GM12878 (cell line): Measurements from ENCODE around the gene CCDC17. TPM values are rescaled to one million over a fixed set of nuclear protein-coding genes. Genes with fewer than 3 reads are reported as not detected.

ENCODE experiments used
- ATAC-seq: fragments of 200-7000 bp; cut with Tn5 transposase; 3 replicates; pipeline ENCODE4 v1.9.1; 2020; ENCODE audit warnings: mild to moderate bottlenecking, moderate library complexity
- BruUV-seq: library from RNA; stranded (reverse); fragments of 400-500 nt; replicated peaks from 2 replicates; lab custom pipeline; 2021; lab: Mats Ljungman, UMichigan
- CTCF ChIA-PET: fragments of 300-600 bp; sonication (Branson Sonifier 250); formaldehyde crosslinking; extraction: SDS; loops from one replicate; lab custom pipeline; 2021; ENCODE audit warnings: inconsistent platforms; lab: Yijun Ruan, JAX
- POLR2A ChIA-PET: fragments of 350-600 bp; formaldehyde crosslinking; extraction: SDS; loops from one replicate; lab custom pipeline; 2021; ENCODE audit warnings: inconsistent platforms; lab: Charles Lee
- RAD21 ChIA-PET: fragments of 300-600 bp; sonication (Branson Sonifier 250); formaldehyde crosslinking; loops from one replicate; lab custom pipeline; 2023; ENCODE audit warnings: antibody characterized with exemption; ENCODE audit not compliant: unreplicated experiment; lab: Charles Lee
- SMC1A ChIA-PET: fragments of 300-600 bp; sonication (Branson Sonifier 250); formaldehyde crosslinking; loops from one replicate; lab custom pipeline; 2023; ENCODE audit not compliant: unreplicated experiment, uncharacterized antibody; lab: Charles Lee
- DNase-seq: peaks from one replicate; pipeline ENCODE4 v3.0.0-alpha.2; 2011; ENCODE audit warnings: low read depth, low spot score
- FAIRE-seq: peaks from 3 replicates; lab custom pipeline; 2011; peaks lifted over from hg19 to GRCh38; lab: Jason Lieb, UNC
- H2AFZ ChIP-seq: 2 replicates; pipeline ENCODE4 v1.6.0; 2011; ENCODE audit warnings: low read depth, low read length, control low read depth; ENCODE audit not compliant: control insufficient read depth
- H3K27ac ChIP-seq: 2 replicates; pipeline ENCODE4 v1.5.1; 2011; ENCODE audit warnings: control low read depth; ENCODE audit not compliant: control insufficient read depth, insufficient read depth
- H3K27me3 ChIP-seq, 2 experiments: replicated peaks in 1 of 2; 2 replicates each; pipeline versions ENCODE4 v1.6.0 to v1.6.1; 2011; ENCODE audit warnings: low read length in 1 of 2; ENCODE audit not compliant: control insufficient read depth in 2 of 2, insufficient read depth in 2 of 2
- H3K36me3 ChIP-seq, 2 experiments: 2 replicates each; pipeline ENCODE4 v1.5.1; 2011; ENCODE audit warnings: low read length in 1 of 2; ENCODE audit not compliant: control insufficient read depth in 2 of 2, insufficient read depth in 2 of 2
- H3K4me1 ChIP-seq: 2 replicates; pipeline ENCODE4 v1.6.1; 2011; ENCODE audit warnings: mild to moderate bottlenecking, low read length, moderate library complexity, mixed read lengths; ENCODE audit not compliant: control insufficient read depth, insufficient read depth
- H3K4me2 ChIP-seq: 2 replicates; pipeline ENCODE4 v1.6.0; 2011; ENCODE audit warnings: control low read depth; ENCODE audit not compliant: control insufficient read depth, insufficient read depth
- H3K4me3 ChIP-seq: fragments of 200-600 bp; sonication (generic); 2 replicates; pipeline ENCODE4 v1.5.1; 2016
- H3K79me2 ChIP-seq: 2 replicates; pipeline ENCODE4 v1.6.0; 2011; ENCODE audit warnings: low read length; ENCODE audit not compliant: control insufficient read depth, insufficient read depth
- H3K9ac ChIP-seq: 2 replicates; pipeline ENCODE4 v1.8.0; 2011; ENCODE audit warnings: low read length, control low read depth, mixed read lengths; ENCODE audit not compliant: control insufficient read depth, insufficient read depth
- H3K9me3 ChIP-seq: replicated peaks from 3 replicates; pipeline ENCODE4 v1.5.1; 2011; ENCODE audit warnings: mild to moderate bottlenecking, low read length; ENCODE audit not compliant: control insufficient read depth, insufficient read depth
- H4K20me1 ChIP-seq: 2 replicates; pipeline ENCODE4 v1.6.0; 2011; ENCODE audit not compliant: control insufficient read depth, insufficient read depth
- CBFB ChIP-seq: IDR thresholded peaks from 2 replicates; pipeline ENCODE4 v1.6.1; 2016; ENCODE audit warnings: antibody characterized with exemption, low read depth
- IKZF2 ChIP-seq, 2 experiments: fragments of 450-650 bp; IDR thresholded peaks; 2 replicates each; pipeline ENCODE4 v1.6.1; 2017; ENCODE audit warnings: mild to moderate bottlenecking in 2 of 2, moderate library complexity in 2 of 2
- IRF5 ChIP-seq: fragments of 450-650 bp; IDR thresholded peaks from 2 replicates; pipeline ENCODE4 v1.6.1; 2017; ENCODE audit warnings: borderline replicate concordance
- MEF2A ChIP-seq: IDR thresholded peaks from 2 replicates; pipeline ENCODE4 v1.6.1; 2011; ENCODE audit warnings: low read depth, mild to moderate bottlenecking, low read length, moderate library complexity; ENCODE audit not compliant: insufficient read depth
- NBN ChIP-seq: fragments of 450-650 bp; IDR thresholded peaks from 2 replicates; pipeline ENCODE4 v1.6.1; 2016
- PML ChIP-seq: IDR thresholded peaks from 2 replicates; pipeline ENCODE4 v1.6.1; 2012; ENCODE audit warnings: low read length, inconsistent platforms
- SP1 ChIP-seq: IDR thresholded peaks from one replicate; pipeline ENCODE4 v1.6.1; 2011; ENCODE audit warnings: low read depth, low read length
- ZSCAN29 ChIP-seq: fragments of 450-650 bp; IDR thresholded peaks from 2 replicates; pipeline ENCODE4 v1.6.1; 2017; ENCODE audit warnings: mild to moderate bottlenecking, moderate library complexity
- WGBS: methylation state at CpG from one replicate; pipeline ENCODE4 v1.1.6; 2016; ENCODE audit warnings: low lambda C conversion rate; ENCODE audit not compliant: insufficient replicate concordance, insufficient coverage; ENCODE audit errors: missing lambda C conversion rate; 5-methylcytosine and 5-hydroxymethylcytosine counted together
- in situ Hi-C: fragments of 300-500 bp; cut with MboI; formaldehyde crosslinking; loops from 9 replicates; pipeline ENCODE4 v1.14.3; 2018; ENCODE audit warnings: mixed read lengths
- intact Hi-C: fragments of 100-400 bp; cut with micrococcal nuclease; formaldehyde crosslinking; loops from one replicate; pipeline ENCODE4 v1.14.2; 2022; ENCODE audit not compliant: unreplicated experiment
- polyA plus RNA-seq, 11 experiments: library from polyadenylated mRNA; depleted of rRNA in 4 of 11; unstranded in 6 of 11; stranded (reverse) in 5 of 11; fragments of >200 nt; fragmentation: Nextera tagmentation in 4 of 11; fragmentation: Illumina TruSeq in 1 of 11; extraction: Ambion mirVana in 4 of 11; extraction: Trizol in 1 of 11; gene quantifications; 1 replicate in 1 of 11; 2 replicates in 10 of 11; pipeline versions ENCODE4 v1.2.1 to v1.2.3, GENCODE V29; 2011 to 2016; ENCODE audit warnings: inconsistent platforms in 2 of 11, missing spikeins in 2 of 11, low read depth in 1 of 11
- total RNA-seq, 4 experiments: library from RNA; depleted of rRNA in 3 of 4; stranded (reverse); fragments of >200 nt in 3 of 4; fragmentation: Illumina TruSeq in 1 of 4; extraction: Trizol in 1 of 4; gene quantifications; 2 replicates each; pipeline versions ENCODE4 v1.2.1 to v1.2.3, GENCODE V29; 2013 to 2021

CCDC17 gene
- total and polyA plus RNA-seq, 10 of the 15 experiments (the other 5 are each of a cell fraction or from before 2014, with no cell fraction given): 0.15 to 1.9 (median 0.69) TPM

GRCh38 chr1:45659222-45659621 is 35.4 kb upstream of the CCDC17 start:
- TF ChIP-seq NBN: no peak
- TF ChIP-seq MEF2A: no peak
- TF ChIP-seq SP1: no peak
- no peak for TF ChIP-seq IRF5
- TF ChIP-seq CBFB: no peak
- no peak for TF ChIP-seq IKZF2 (IDR thresholded peaks at IDR 0.05)
- no peak for TF ChIP-seq ZSCAN29
- TF ChIP-seq PML: no peak
- no peak overlapping the region for H3K9ac ChIP-seq
- DNase-seq: no peak
- ATAC-seq: no peak
- no peaks in the 10 kb centered on the region for H3K9me3 ChIP-seq
- H3K27me3 ChIP-seq: no peaks in the 10 kb centered on the region
- no peak overlapping the region for H2AFZ ChIP-seq
- ChIA-PET CTCF (interaction anchor here (1.2 kb wide), 1 partner anchor 20 kb away, joined by 3 read pairs; no protein-coding TSS in a partner anchor), RAD21 (no interaction called here), POLR2A (interaction anchor here (0.5 to 0.6 kb wide), 2 partner anchors 25 to 262 kb away, joined by 3 to 10 read pairs; no protein-coding TSS in a partner anchor), SMC1A (interaction anchor here (1.6 to 2.0 kb wide), 3 partner anchors 8 to 25 kb away, joined by 4 to 6 read pairs (median 4); no protein-coding TSS in a partner anchor)
- WGBS: 100% methylated on average over 2 of the region's 2 CpGs
- peaks cover 15 to 44% of the 10 kb centered on the region in 2 experiments for H3K36me3 ChIP-seq
- no TSS peak for BruUV-seq
- intact Hi-C loops: no loop called here
- no peak for FAIRE-seq
- H3K4me3 ChIP-seq: no peak overlapping the region
- H4K20me1 ChIP-seq: 0 out of 2 replicates have a peak, but pooled peaks cover 3% of the 10 kb centered on the region
- H3K4me1 ChIP-seq: no peaks in the 10 kb centered on the region
- H3K4me2 ChIP-seq: no peak overlapping the region
- peaks cover 20% of the 10 kb centered on the region for H3K79me2 ChIP-seq
- H3K27ac ChIP-seq: no peak overlapping the region
- in situ Hi-C loops: no loop called here
